ENCODE results near the gene TAOK2. TPM values are rescaled to one million over a fixed set of nuclear protein-coding genes. Genes with fewer than 3 reads are reported as not detected.

The TAOK2 gene
- 100 to 1,000 TPM in 1 of 4 donors, 10 to 100 TPM in 3; 78.1 to 123 (median 90.9) TPM for total RNA-seq

DNA sequence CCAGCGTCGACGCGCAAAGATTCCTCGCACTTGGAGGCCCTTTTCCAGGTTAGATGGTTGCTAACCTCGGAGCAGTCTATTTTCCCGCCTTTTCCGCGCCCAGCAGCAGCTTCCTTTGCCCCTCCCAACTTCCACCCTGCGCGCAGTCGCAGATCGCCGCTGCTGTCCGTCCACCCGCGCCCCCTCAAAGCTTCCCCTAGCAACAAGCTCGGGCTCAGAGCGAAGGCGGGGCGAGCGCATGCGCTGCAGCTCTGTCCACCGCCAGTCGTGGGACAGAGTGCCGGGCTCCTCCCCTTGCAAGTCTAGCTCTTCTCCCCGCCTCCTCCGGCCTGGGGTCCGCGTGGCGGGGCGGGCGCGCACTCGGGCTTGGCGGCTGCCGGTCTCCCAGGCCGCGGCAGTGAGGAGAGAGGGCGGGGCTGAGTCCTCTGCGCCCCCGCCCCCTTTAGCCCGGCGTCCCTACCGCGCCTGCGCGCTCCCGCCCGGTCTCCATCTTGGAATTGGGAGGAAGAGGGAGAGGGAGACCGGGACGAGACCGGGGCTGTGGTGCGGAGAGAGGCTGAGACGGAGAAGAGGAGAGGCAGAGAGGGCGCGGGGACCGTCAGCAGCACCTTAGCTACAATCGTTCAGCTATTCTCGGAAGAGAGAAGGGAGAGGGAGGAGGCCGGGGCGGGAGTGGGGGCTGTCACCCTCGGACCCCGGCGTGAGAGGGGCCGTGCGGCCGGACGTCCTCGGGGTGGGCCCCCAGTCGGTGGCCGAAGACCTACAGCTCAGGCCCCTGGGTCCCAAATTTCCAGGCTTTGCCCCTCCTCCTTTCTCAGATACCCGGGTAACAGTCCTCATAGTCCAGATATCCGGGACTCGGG is at the start of gene TAOK2:
TAOK2 (plus strand) TSS at position 485 of the 863 bp plus-strand sequence. CDS start 3,905 bp downstream, outside the sequence.
- Histone ChIP-seq H3K9me3 (no peaks in the 10 kb centered on the region), H3K36me3 (peaks cover 0 to 31% (median 0%) of the 10 kb centered on the region in 3 donors), H3K27me3 (no peaks in the 10 kb centered on the region), H3K4me1 (peaks cover 0 to 38% (median 12%) of the 10 kb centered on the region in 4 donors), H3K4me3 (peak within 1 kb of the TSS; percentile 72 to 96 (median 91)), H3K27ac (peak within 1 kb of the TSS; percentile 86 to 92 (median 88))
- TF ChIP-seq, protein P1, sequence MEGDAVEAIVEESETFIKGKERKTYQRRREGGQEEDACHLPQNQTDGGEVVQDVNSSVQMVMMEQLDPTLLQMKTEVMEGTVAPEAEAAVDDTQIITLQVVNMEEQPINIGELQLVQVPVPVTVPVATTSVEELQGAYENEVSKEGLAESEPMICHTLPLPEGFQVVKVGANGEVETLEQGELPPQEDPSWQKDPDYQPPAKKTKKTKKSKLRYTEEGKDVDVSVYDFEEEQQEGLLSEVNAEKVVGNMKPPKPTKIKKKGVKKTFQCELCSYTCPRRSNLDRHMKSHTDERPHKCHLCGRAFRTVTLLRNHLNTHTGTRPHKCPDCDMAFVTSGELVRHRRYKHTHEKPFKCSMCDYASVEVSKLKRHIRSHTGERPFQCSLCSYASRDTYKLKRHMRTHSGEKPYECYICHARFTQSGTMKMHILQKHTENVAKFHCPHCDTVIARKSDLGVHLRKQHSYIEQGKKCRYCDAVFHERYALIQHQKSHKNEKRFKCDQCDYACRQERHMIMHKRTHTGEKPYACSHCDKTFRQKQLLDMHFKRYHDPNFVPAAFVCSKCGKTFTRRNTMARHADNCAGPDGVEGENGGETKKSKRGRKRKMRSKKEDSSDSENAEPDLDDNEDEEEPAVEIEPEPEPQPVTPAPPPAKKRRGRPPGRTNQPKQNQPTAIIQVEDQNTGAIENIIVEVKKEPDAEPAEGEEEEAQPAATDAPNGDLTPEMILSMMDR (IDR thresholded peaks at IDR 0.05), result peak in 1 of 6 experiments; percentile 3
- TF ChIP-seq POLR2A (IDR thresholded peaks at IDR 0.05), result peak; percentile 82 to 83
- DNase-seq, result peak; percentile 95 to 99 (median 97)

DNA sequence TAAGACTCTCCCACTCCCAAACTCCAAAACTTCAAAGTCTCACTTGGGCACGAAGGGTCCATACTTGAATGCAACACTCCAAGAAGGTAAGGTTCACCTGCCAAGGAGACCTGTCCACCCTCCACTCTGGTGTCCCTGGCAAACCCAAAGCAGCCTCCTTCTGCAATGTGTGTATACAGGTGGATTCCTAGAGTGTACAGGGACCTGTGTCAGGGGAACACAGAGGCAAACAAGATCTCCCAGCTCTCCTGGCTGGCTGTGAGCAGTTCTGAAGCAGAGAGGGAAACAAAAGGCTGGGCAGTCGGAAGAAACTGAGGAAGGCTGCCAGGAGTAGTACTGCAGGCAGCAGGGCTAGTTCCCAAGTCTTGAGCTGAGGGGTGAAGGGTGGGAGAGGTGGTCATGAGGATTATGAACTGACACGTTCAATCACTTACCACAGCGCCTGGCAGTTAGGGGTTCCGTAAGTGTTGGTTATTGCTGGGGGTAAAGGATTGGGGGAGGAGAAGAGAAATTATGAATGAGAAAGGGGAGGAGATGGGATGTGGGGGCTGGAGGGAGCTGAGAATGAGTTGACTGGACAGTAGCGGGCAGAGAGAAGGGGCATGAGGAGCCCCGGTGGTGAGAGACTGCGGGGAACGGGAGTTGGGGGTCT is 48.4 kb upstream of the TAOK2 start:
- Histone ChIP-seq H3K4me3 (peak overlapping the region; percentile 83 to 100 (median 100)), H3K9me3 (no peaks in the 10 kb centered on the region), H3K27me3 (no peaks in the 10 kb centered on the region), H3K27ac (peak overlapping the region; percentile 2 to 85 (median 82)), H3K4me1 (peaks cover 0 to 22% (median 11%) of the 10 kb centered on the region in 4 donors), H3K36me3 (peaks cover 0 to 31% (median 0%) of the 10 kb centered on the region in 3 donors)
- no peak for DNase-seq
- TF ChIP-seq POLR2A (IDR thresholded peaks at IDR 0.05), result no peak
- TF ChIP-seq, protein P1 (IDR thresholded peaks at IDR 0.05), result no peak

DNA sequence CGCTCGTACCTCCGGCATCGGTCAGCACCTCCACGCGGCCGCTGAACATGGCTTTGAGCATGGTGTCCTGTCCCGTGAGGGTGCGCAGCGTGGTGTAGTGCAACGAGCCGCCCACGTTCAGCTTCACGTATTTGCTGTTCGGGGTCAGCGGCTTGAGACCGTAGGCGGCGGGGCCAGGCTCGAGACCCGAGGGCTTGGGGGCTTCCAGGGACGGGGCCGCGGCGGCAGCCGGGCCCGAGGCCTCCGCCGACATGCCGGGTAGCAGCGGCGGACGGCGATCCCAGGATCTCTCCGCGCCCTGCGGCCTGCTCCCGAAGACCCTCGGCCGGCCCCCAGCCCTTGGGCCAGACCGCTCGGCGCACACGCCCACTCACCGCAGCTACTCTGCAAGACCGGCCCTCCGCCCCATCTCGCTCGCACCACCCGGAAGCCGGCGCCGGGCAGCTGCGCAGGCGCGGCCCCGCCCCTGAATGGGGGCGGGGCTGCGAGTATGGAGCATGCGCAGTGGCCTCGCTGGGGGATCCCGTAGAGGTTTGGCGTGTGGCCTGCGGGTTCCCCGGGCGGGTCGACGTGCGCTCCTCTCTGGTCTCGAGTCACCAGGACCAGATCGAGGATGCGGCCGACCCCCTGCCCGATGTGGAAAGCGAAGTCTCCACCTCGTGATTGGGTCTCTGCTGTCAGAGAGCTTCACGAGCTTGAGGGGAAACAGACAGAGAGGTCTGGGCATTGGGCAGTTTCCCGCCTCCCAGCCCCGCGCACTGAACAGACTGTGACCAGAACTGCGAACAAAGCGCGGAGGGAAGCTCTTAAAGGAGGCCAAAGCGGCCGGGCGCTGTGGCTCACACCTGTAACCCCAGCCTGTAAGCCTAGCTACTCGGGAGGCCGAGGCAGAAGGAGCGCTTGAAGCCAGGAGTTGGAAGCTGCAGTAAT is 47.6 kb upstream of the TAOK2 start, which contains the start of gene KCTD13:
KCTD13 (minus strand) TSS at position 446 of the 930 bp plus-strand sequence; CDS start at position 253, 193 bp downstream.
- peak; percentile 84 to 94 (median 92) for DNase-seq
- H3K36me3 ChIP-seq, result peaks cover 0 to 23% (median 0%) of the 10 kb centered on the region in 3 donors
- H3K27ac ChIP-seq, result peak within 1 kb of the TSS; percentile 81 to 95 (median 84)
- no peaks in the 10 kb centered on the region for H3K27me3 ChIP-seq
- H3K4me1 ChIP-seq, result peaks cover 0 to 22% (median 11%) of the 10 kb centered on the region in 4 donors
- no peaks in the 10 kb centered on the region for H3K9me3 ChIP-seq
- TF ChIP-seq POLR2A (IDR thresholded peaks at IDR 0.05), result peak; percentile 86
- TF ChIP-seq, protein P1 (IDR thresholded peaks at IDR 0.05), result no peak
- peak within 1 kb of the TSS; percentile 83 to 100 (median 100) for H3K4me3 ChIP-seq

DNA sequence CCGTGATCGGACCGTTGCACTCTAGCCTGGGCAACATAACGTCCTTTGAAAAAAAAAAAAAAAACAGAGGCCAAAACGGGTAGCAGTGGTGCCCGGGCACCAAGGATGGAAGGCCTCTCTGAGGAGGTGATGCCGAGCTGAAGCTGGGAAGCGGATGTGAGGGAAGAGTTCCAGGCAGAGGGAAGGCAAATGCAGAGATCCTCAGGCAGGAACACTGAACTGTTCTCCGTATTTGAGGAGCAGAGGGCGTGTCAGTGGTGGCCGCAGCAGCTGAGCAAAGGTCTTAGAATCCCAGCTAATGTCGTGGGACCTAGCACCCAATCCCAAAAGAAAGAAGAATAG is 47.0 kb upstream of the TAOK2 start:
- Histone ChIP-seq H3K9me3 (no peaks in the 10 kb centered on the region), H3K27ac (peak overlapping the region; percentile 81 to 95 (median 84)), H3K36me3 (peaks cover 0 to 17% (median 0%) of the 10 kb centered on the region in 3 donors), H3K27me3 (no peaks in the 10 kb centered on the region), H3K4me3 (peak overlapping the region; percentile 83 to 100 (median 100)), H3K4me1 (peaks cover 0 to 22% (median 11%) of the 10 kb centered on the region in 4 donors)
- no peak for TF ChIP-seq POLR2A (IDR thresholded peaks at IDR 0.05)
- TF ChIP-seq, protein P1 (IDR thresholded peaks at IDR 0.05), result no peak
- DNase-seq, result peak in 1 of 3 donors; percentile 53

All from Peyer's patch (tissue), 4 donors.